Daoy (cell line): ENCODE data around the gene DNAJC17. TPM values are rescaled to one million over a fixed set of nuclear protein-coding genes. Genes with fewer than 3 reads are reported as not detected.

Source experiments
- DNase-seq: peaks from one replicate; pipeline ENCODE4 v3.0.0-alpha.2; 2015; ENCODE audit warnings: low read depth
- total RNA-seq: library from RNA; depleted of rRNA; stranded (reverse); fragments of >200 nt; shearing (Covaris generic); gene quantifications from 2 replicates; pipeline ENCODE4 v1.2.3, GENCODE V29; 2014

DNAJC17 gene
- total RNA-seq, 1 experiment from 2014 or later: 34.9 TPM

- peak; percentile 81 for DNase-seq
These were observed 40.1 kb downstream of the DNAJC17 start for GRCh38 chr15:40766906-40767837.

GRCh38 chr15:40766194-40766815 is 41.0 kb downstream of the DNAJC17 start:
- DNase-seq: peak; percentile 36

GRCh38 chr15:40764629-40765103 is 42.6 kb downstream of the DNAJC17 start:
- DNase-seq: no peak

- peak; percentile 73 for DNase-seq
These were observed 43.3 kb downstream of the DNAJC17 start, which contains the start of gene GCHFR for GRCh38 chr15:40763801-40764628. TSS of gene GCHFR (plus strand) at chr15:40764068. CDS start at chr15:40764181, 113 bp downstream.

- DNase-seq: peak; percentile 73
These were observed 44.1 kb downstream of the DNAJC17 start for GRCh38 chr15:40762919-40763800.

GRCh38 chr15:40759961-40760360 is 47.3 kb downstream of the DNAJC17 start:
- no peak for DNase-seq

- DNase-seq: no peak
These were observed 50.3 kb downstream of the DNAJC17 start for GRCh38 chr15:40756938-40757337.

GRCh38 chr15:40755812-40756208 is 51.5 kb downstream of the DNAJC17 start:
- DNase-seq: no peak

GRCh38 chr15:40754883-40755811 is 52.1 kb downstream of the DNAJC17 start, which contains the start of gene RMDN3:
TSS of gene RMDN3 (minus strand) at chr15:40755254. CDS start at chr15:40754783, 471 bp downstream.
- DNase-seq: peak; percentile 95

- DNase-seq: no peak
These were observed 52.7 kb downstream of the DNAJC17 start for GRCh38 chr15:40754574-40754882.

- no peak for DNase-seq
These were observed 55.5 kb downstream of the DNAJC17 start for GRCh38 chr15:40751745-40752144.

GRCh38 chr15:40750885-40751284 is 56.4 kb downstream of the DNAJC17 start:
- DNase-seq: no peak

- no peak for DNase-seq
These were observed 58.1 kb downstream of the DNAJC17 start for GRCh38 chr15:40749151-40749630.

GRCh38 chr15:40747685-40748631 is 59.3 kb downstream of the DNAJC17 start:
- DNase-seq: no peak

- no peak for DNase-seq
These were observed 60.3 kb downstream of the DNAJC17 start for GRCh38 chr15:40746916-40747418.

- no peak for DNase-seq
These were observed 62.5 kb downstream of the DNAJC17 start for GRCh38 chr15:40744815-40745152.

- DNase-seq: peak; percentile 59
These were observed 63.1 kb downstream of the DNAJC17 start for GRCh38 chr15:40743921-40744814.
